Activated naive CD8-positive, alpha-beta T cell (primary cell): Measurements from ENCODE around the gene TRIM13.
"Not testable (repeated sequence)": the region's sequence is repeated elsewhere in the genome, so short reads cannot be mapped to it uniquely, and the experiment has no call there.

Experiments used
- H3K27ac Mint-ChIP-seq: one replicate; pipeline ENCODE4 v1.8.0; 2021; ENCODE audit warnings: mixed read lengths
- H3K27me3 Mint-ChIP-seq: one replicate; pipeline ENCODE4 v1.8.0; 2021; ENCODE audit warnings: mixed read lengths
- H3K36me3 Mint-ChIP-seq: one replicate; pipeline ENCODE4 v1.8.0; 2021; ENCODE audit warnings: mixed read lengths
- H3K4me1 Mint-ChIP-seq: one replicate; pipeline ENCODE4 v1.8.0; 2021; ENCODE audit warnings: low read depth, mixed read lengths
- H3K4me3 Mint-ChIP-seq: one replicate; pipeline ENCODE4 v1.8.0; 2021; ENCODE audit warnings: mild to moderate bottlenecking, mixed read lengths
- H3K9me3 Mint-ChIP-seq: one replicate; pipeline ENCODE4 v1.8.0; 2021; ENCODE audit warnings: low read depth, mixed read lengths

The TRIM13 gene

GRCh38 chr13:49996951-49997895 is at the start of gene TRIM13:
TSS of gene TRIM13 (plus strand) at chr13:49997042. CDS start at chr13:50011941, 14,899 bp downstream.
- H3K9me3 Mint-ChIP-seq, result no peaks in the 10 kb centered on the region
- H3K4me3 Mint-ChIP-seq, result peak within 1 kb of the TSS; percentile 92
- H3K27ac Mint-ChIP-seq, result peak within 1 kb of the TSS; percentile 89
- peaks cover 47% of the 10 kb centered on the region for H3K4me1 Mint-ChIP-seq
- peaks cover 4% of the 10 kb centered on the region for H3K36me3 Mint-ChIP-seq
- no peaks in the 10 kb centered on the region for H3K27me3 Mint-ChIP-seq

- H3K9me3 Mint-ChIP-seq, H3K27ac Mint-ChIP-seq, H3K27me3 Mint-ChIP-seq, H3K36me3 Mint-ChIP-seq, H3K4me1 Mint-ChIP-seq, H3K4me3 Mint-ChIP-seq: not testable (repeated sequence)
Measured at GRCh38 chr13:49948777-49949270, 48.0 kb upstream of the TRIM13 start.

- Mint-ChIP-seq H3K4me3 (no peak overlapping the region), H3K4me1 (no peaks in the 10 kb centered on the region), H3K27me3 (peaks cover 7% of the 10 kb centered on the region), H3K27ac (no peak overlapping the region), H3K9me3 (no peaks in the 10 kb centered on the region), H3K36me3 (no peaks in the 10 kb centered on the region)
Measured at GRCh38 chr13:49951754-49952535, 44.9 kb upstream of the TRIM13 start.

- Mint-ChIP-seq H3K4me1 (no peaks in the 10 kb centered on the region), H3K36me3 (no peaks in the 10 kb centered on the region), H3K4me3 (no peak overlapping the region), H3K9me3 (no peaks in the 10 kb centered on the region), H3K27ac (no peak overlapping the region), H3K27me3 (peaks cover 11% of the 10 kb centered on the region)
Measured at GRCh38 chr13:49953560-49953959, 43.3 kb upstream of the TRIM13 start.

GRCh38 chr13:49954674-49955455 is 42.0 kb upstream of the TRIM13 start:
- no peak overlapping the region for H3K27ac Mint-ChIP-seq
- H3K36me3 Mint-ChIP-seq, result peaks cover 4% of the 10 kb centered on the region
- no peak overlapping the region for H3K4me3 Mint-ChIP-seq
- peaks cover 11% of the 10 kb centered on the region for H3K27me3 Mint-ChIP-seq
- no peaks in the 10 kb centered on the region for H3K9me3 Mint-ChIP-seq
- no peaks in the 10 kb centered on the region for H3K4me1 Mint-ChIP-seq

- H3K27ac Mint-ChIP-seq, result no peak overlapping the region
- H3K27me3 Mint-ChIP-seq, result peaks cover 10% of the 10 kb centered on the region
- no peak overlapping the region for H3K4me3 Mint-ChIP-seq
- H3K36me3 Mint-ChIP-seq, result peaks cover 8% of the 10 kb centered on the region
- peaks cover 4% of the 10 kb centered on the region for H3K9me3 Mint-ChIP-seq
- H3K4me1 Mint-ChIP-seq, result no peaks in the 10 kb centered on the region
Measured at GRCh38 chr13:49956131-49956530, 40.7 kb upstream of the TRIM13 start.

- H3K4me3 Mint-ChIP-seq, result no peak overlapping the region
Measured at GRCh38 chr13:49958321-49958720, 38.5 kb upstream of the TRIM13 start.

GRCh38 chr13:49967456-49967855 is 29.4 kb upstream of the TRIM13 start:
- Mint-ChIP-seq H3K4me3 (no peak overlapping the region), H3K9me3 (peaks cover 19% of the 10 kb centered on the region), H3K27ac (no peak overlapping the region), H3K36me3 (peaks cover 18% of the 10 kb centered on the region), H3K27me3 (no peaks in the 10 kb centered on the region), H3K4me1 (no peaks in the 10 kb centered on the region)

More at GRCh38 chr13:49958321-49958720, 38.5 kb upstream of the TRIM13 start:
- peaks cover 10% of the 10 kb centered on the region for H3K27me3 Mint-ChIP-seq
- H3K4me1 Mint-ChIP-seq, result no peaks in the 10 kb centered on the region
- no peak overlapping the region for H3K27ac Mint-ChIP-seq
- peaks cover 14% of the 10 kb centered on the region for H3K36me3 Mint-ChIP-seq
- H3K9me3 Mint-ChIP-seq, result peaks cover 12% of the 10 kb centered on the region

- no peak overlapping the region for H3K4me3 Mint-ChIP-seq
- peaks cover 3% of the 10 kb centered on the region for H3K36me3 Mint-ChIP-seq
- H3K9me3 Mint-ChIP-seq, result no peaks in the 10 kb centered on the region
- H3K27me3 Mint-ChIP-seq, result no peaks in the 10 kb centered on the region
- no peak overlapping the region for H3K27ac Mint-ChIP-seq
- no peaks in the 10 kb centered on the region for H3K4me1 Mint-ChIP-seq
Measured at GRCh38 chr13:49972709-49973108, 24.1 kb upstream of the TRIM13 start.

- Mint-ChIP-seq H3K4me1 (no peaks in the 10 kb centered on the region), H3K9me3 (no peaks in the 10 kb centered on the region), H3K27me3 (no peaks in the 10 kb centered on the region), H3K4me3 (no peak overlapping the region), H3K27ac (no peak overlapping the region), H3K36me3 (no peaks in the 10 kb centered on the region)
Measured at GRCh38 chr13:49975826-49976225, 21.0 kb upstream of the TRIM13 start.

GRCh38 chr13:49976314-49977258 is 20.3 kb upstream of the TRIM13 start:
- Mint-ChIP-seq H3K4me3 (no peak overlapping the region), H3K36me3 (no peaks in the 10 kb centered on the region), H3K27me3 (no peaks in the 10 kb centered on the region), H3K9me3 (no peaks in the 10 kb centered on the region), H3K4me1 (no peaks in the 10 kb centered on the region), H3K27ac (no peak overlapping the region)

- H3K27ac Mint-ChIP-seq, result no peak overlapping the region
- H3K36me3 Mint-ChIP-seq, result no peaks in the 10 kb centered on the region
- no peaks in the 10 kb centered on the region for H3K4me1 Mint-ChIP-seq
- H3K4me3 Mint-ChIP-seq, result no peak overlapping the region
- no peaks in the 10 kb centered on the region for H3K9me3 Mint-ChIP-seq
- no peaks in the 10 kb centered on the region for H3K27me3 Mint-ChIP-seq
Measured at GRCh38 chr13:49977992-49978391, 18.9 kb upstream of the TRIM13 start.

GRCh38 chr13:49980266-49980665 is 16.6 kb upstream of the TRIM13 start:
- Mint-ChIP-seq H3K9me3 (no peaks in the 10 kb centered on the region), H3K36me3 (no peaks in the 10 kb centered on the region), H3K4me1 (no peaks in the 10 kb centered on the region), H3K27me3 (no peaks in the 10 kb centered on the region), H3K4me3 (no peak overlapping the region), H3K27ac (no peak overlapping the region)

GRCh38 chr13:49985129-49985528 is 11.7 kb upstream of the TRIM13 start:
- Mint-ChIP-seq H3K36me3 (no peaks in the 10 kb centered on the region), H3K27ac (no peak overlapping the region), H3K9me3 (no peaks in the 10 kb centered on the region), H3K4me1 (no peaks in the 10 kb centered on the region), H3K4me3 (no peak overlapping the region), H3K27me3 (no peaks in the 10 kb centered on the region)
